ENCODE data around the gene RFTN1.

RFTN1 gene

DNA sequence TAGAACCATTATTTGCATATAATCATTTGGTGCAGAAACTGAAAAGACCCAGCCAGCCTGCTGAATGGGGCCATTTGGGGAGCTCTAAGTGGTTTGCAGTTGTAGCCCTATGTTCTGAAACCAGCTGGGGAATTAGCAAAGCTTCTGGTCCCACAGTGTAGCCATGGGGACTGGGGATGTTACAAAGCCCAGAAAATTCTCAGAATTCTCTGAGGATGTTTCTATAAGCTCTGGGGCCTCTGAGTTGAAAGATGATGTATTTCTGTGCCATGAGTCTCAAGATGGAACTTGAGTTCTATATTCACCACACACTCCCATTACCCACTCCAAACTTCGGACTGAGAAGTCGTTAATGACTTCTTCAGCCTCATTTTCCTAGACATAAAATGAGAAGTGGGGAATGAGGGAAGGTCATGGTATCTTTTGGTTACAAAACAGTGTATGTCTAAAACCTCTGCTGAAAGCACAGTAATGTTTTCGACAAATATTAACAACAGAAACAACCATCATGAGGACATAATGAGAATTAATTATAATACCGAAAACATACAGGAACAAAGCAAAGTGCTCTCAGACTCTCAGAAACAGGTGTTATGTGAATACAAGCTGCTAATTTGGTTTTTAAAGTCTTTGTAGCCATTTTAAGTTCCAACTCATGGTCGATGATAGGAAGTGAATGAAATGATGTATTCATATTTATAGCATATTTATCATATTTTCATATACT lies 89.4 kb downstream of the RFTN1 start:
- H3K4me3 ChIP-seq = no peak overlapping the region

DNA sequence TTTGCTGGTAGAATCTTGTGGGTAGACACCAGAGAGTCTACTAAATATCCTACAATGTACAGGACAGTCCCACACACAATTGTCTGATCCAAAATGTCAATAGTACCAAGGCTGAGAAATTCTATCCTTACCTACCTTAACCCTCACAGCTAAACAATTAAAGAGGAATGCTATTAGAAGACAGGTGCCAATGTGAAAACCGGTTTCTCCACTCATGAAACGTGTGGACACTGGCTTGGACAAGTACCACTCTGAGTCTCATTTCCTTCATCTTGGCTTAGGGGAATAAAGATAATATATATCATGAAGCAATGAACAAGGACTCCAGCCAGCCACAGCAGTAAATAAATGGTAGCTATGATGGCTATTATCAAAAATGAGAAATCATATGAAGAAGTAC lies 90.2 kb downstream of the RFTN1 start:
- no peak overlapping the region for H3K4me3 ChIP-seq
- peak overlapping the region in 3 of 21 experiments; percentile 25 to 37 (median 35) for H3K27ac ChIP-seq

More for the DNA sequence above, 89.4 kb downstream of the RFTN1 start:
- no peak overlapping the region for H3K27ac ChIP-seq

DNA sequence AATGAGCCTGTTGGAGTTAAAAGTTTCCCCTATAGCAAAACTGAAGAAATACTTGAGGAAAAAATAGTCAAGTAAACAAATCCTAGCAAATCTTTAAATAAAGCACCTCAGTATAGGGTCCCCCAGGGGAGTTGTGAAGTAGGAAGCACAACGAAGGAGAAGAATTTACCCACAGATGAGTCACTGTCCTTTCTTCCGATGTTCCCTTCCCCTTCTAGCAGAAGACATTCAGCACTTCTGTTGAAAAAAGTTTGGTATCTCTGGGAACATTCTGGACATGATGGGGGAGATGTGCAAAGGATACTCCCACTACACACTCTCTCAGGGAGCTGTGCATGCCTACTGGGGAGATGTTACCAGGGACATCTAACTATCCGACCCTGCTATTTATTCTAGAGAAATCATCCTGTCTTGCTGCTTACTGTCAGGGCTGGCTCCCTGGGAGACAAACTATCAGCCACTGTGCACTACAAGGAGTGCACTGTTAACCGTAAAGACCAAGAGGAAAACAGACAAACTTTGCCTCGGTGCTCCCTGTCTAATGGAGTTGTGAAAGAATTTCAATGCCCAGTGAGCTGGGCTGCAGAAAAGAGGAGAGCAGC lies 93.8 kb downstream of the RFTN1 start:
- no peak overlapping the region for H3K4me3 ChIP-seq
- H3K27ac ChIP-seq = peak overlapping the region in 8 of 21 experiments; percentile 8 to 69 (median 36)

DNA sequence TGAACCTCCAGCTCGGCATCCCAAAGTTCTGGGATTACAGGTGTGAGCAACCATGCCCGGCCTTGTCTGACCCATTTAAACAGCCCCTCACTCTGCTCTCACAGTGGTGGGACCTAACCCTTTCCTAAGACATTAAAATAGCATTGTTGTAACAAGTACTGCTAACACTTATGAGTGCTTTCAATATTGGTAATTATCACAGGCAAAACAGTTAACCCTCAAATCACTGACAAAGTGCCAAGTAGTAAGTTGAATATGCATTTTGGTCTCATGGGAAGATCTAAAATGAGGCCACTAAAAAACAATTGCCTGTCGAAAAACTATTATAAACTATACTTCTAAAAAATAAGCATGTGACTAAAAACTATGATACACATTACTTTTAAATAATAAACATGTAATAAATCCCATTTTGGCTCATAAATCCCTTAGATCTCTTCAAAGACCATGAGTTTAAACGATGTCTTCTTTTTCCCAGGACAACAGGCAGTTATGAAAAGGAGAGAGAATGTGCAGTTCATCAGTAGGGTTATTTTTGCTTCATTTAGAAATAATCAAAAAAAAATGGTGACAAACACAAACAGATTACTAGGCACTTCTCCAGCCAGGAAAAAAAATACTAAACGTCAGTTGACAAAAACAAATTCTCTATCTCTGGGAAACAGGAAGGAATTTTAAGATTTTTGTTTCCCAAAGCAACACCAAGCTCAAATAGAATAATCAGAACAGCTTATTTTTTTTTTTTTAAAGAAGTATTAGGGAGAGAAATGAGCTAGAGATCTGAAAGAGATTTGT lies 95.4 kb downstream of the RFTN1 start:
- Histone ChIP-seq H3K4me3 (no peak overlapping the region), H3K27ac (peak overlapping the region in 12 of 21 experiments; percentile 12 to 69 (median 36))

DNA sequence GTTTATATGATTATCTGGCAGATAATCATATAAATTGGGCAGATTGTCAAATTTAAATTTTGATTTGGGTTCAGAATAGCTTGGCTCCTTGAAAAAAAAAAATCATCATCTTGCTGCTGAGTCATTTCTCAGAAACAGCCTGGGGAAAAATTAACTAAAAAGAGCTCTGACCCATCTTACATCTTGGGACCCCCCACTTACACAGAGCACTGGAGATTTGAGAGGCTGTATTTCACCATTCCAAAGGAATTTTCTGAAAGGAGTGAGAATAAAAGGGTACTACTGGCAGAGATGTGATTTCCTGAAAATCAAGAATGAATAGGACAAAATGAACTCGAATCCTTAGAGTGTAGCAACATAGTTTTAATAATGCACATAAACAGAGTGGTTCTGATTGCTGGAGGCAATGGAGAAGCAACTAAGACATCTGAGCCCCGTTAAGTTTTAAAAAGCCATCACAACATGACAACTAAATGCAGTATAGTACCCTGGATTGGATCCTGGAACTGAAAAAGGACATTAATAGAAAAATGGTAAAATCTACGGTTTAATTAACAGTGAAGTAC lies 97.5 kb downstream of the RFTN1 start:
- H3K4me3 ChIP-seq = no peak overlapping the region
- peak overlapping the region in 2 of 21 experiments; percentile 17 to 47 for H3K27ac ChIP-seq

DNA sequence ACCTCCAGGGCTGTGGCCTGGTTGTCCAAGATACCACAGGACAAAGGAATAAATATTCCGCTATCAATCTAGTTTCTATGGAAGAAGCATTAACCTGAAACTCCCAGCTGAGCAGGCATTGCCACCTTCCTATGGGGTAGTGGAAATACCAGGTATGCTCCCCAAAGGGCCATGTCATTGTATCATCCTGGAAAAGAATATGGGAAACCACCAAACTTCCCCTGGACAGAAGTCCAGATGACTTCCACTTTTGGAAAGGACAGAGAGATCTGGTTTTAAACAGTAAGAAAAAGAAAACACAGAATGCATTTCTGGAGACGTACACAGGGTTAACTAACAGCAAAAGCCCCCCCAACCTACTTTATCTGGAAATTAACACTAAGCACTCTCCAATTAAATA lies 100.2 kb downstream of the RFTN1 start:
- Histone ChIP-seq H3K4me3 (no peak overlapping the region), H3K27ac (no peak overlapping the region)

DNA sequence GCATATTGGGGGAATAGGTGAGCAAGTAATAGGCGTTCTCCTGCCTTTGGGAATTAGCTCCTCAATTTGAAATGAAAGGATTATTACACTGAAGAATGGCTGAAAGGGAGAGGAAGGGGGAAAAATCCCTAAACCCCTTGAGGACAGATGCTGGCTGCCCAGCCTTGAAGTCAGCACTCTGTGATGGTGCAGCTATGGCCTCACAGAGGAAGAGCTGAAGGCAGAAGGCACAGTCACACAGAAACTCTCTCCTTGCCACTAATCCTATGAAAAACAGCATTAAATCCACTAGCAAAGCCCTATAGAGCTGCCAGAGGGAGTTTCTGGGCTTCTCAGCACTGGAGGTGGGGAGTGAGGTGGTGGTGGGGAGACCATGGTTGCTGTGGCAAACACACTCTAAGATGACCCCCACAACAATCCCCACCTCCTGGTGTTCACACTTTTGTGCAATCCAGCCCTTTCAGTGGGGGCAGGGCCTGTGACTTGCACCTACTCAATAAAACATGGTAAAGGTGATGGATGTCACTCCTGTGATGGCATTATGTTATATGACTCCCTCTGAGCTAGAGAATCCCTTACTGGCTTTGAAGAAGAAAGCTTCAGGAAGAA lies 101.2 kb downstream of the RFTN1 start:
- H3K27ac ChIP-seq = peak overlapping the region in 2 of 21 experiments; percentile 11 to 55

DNA sequence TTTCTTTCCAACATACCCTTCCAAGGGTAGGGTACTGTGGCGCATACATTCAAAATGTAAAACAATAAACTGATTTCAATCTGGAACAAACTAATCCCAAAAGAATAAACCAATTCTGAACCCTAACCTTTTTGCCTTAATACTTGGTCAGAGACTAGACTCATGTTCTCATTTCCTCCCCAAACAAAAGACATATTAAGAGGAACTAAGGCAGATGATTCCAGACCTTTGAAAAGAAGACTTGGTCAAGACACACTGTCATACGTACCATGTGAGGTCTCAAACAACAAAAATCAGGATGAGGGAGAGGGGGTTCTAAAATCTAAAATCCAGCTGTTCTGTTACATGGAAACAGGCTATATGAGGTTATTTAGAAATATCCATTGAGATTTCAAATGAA lies 102.1 kb downstream of the RFTN1 start:
- Histone ChIP-seq H3K27ac (no peak overlapping the region), H3K4me3 (no peak overlapping the region)

More for the DNA sequence above, 101.2 kb downstream of the RFTN1 start:
- H3K4me3 ChIP-seq = no peak overlapping the region

DNA sequence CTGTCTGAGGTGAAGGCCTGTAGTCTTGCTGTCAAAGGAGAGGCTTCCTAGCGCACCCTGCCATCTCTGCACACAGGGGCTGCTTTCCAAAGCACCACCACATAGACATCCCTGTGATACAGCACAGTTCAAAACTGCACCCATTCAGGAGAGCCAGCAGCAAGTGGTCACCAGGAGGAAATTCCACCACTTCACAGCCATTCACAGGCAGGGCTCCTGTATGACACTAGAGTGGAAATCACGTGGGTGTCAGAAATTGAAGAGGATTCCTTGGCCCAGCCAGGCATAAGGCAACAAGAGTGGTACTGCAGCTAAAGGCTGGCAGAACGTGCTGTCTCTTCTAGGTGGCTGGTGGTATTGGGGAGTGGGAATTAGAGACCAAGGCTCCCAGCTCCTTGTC lies 102.8 kb downstream of the RFTN1 start:
- H3K4me3 ChIP-seq = no peak overlapping the region
- H3K27ac ChIP-seq = peak overlapping the region in 1 of 21 experiments; percentile 11

DNA sequence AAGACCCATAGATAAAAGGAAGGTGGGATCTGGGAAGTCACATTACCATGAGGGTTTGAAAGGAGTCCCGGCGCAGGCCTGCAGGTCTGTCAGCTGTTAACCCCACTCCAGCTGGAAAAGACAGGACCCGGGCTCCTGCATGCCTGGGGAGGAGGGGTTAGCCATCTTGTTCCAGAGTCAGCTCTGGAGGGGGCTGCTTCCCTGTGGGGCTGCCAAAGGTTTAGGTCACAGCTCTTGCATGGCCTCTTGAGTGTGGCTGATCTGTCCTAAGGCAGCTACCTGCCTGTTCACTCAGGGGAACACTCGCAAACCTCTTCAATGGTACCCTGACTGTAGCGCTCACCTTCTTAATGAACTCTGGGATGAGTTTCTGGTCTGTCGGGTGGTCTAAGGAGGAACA lies 104.5 kb downstream of the RFTN1 start:
- Histone ChIP-seq H3K27ac (peak overlapping the region in 1 of 21 experiments; percentile 6), H3K4me3 (no peak overlapping the region)

DNA sequence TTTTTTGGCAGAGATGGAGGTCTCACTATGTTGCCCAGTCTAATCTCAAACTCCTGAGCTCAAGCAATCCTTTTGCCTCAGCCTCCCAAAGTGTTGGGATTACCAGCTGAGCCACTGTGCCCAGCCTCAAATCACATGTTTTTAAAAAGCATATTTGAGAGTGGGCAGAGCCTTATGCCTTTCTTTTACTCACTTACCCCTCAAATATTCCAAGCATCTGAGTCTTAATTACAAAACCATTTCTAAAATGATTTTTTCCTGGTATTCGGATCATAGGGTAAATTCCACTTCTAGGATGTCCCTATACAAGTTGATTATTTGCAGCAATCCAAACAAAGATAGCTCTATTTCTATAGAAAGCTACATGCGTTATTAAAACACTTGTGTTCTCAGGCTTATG lies 106.1 kb downstream of the RFTN1 start:
- H3K4me3 ChIP-seq = no peak overlapping the region

DNA sequence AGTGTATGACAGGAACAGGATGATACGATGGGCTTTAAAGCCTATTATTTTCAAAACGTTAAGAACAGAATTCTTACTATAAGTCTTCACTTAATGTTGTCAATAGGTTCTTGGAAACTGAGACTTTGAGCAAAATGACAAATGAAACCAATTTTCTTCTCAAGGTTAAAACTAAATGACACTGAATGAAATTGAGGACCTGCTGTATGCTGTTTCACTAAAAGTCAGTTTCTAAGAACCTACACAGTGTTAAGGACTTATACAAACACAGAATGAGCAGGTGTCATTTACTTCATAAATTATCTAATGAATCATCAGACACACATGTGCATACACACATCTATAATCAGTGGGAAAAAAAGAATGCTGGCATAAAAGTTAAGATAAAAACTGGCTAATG lies 106.9 kb downstream of the RFTN1 start:
- Histone ChIP-seq H3K27ac (peak overlapping the region in 2 of 21 experiments; percentile 1 to 35), H3K4me3 (no peak overlapping the region)

More for the DNA sequence above, 106.1 kb downstream of the RFTN1 start:
- peak overlapping the region in 2 of 21 experiments; percentile 1 to 35 for H3K27ac ChIP-seq

DNA sequence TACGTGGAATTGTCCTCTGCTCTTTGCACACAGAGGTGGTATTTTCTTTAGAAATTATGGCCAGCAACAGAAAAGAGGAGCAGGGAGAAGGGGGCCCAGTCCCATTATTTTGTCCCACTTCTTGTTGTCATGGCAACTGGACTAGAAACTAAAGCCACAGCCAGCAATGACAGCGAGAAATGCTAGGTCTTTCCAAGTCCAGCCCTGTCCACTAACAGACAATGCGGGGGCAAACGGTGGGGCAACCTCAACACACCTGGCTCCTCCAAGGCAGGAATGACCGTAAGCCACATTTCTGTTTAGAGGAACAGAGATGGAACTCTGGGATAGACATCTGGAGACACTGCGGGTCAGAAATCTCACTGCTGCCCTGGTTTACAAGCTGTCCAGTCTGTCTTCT lies 107.3 kb downstream of the RFTN1 start:
- H3K27ac ChIP-seq = no peak overlapping the region
- H3K4me3 ChIP-seq = no peak overlapping the region

DNA sequence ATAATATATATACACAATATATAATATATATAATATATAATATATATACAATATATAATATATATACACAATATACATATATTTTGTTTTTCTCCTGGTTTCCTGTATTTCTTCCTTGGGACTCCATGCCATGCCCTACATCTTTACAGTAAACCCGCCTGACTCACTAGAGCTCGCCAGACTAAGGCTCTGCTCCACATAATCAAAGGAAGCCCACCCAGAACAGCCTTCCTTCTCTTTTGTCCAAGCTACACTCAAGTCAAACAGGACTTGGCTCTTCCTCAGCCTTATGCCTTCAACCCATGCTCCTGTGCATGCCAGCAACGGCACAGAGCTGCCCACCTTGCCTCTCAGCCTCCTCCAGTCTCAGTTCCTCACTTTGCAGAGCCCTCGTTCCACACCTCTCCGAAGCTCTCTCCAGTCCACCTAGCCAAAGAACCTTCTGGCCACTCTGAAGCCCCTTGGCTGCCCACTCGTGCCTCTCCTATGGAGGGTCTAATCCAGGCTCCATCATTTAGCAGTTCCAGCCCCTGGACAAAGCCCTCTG lies 109.1 kb downstream of the RFTN1 start:
- Histone ChIP-seq H3K27ac (peak overlapping the region in 1 of 21 experiments; percentile 5), H3K4me3 (no peak overlapping the region)

DNA sequence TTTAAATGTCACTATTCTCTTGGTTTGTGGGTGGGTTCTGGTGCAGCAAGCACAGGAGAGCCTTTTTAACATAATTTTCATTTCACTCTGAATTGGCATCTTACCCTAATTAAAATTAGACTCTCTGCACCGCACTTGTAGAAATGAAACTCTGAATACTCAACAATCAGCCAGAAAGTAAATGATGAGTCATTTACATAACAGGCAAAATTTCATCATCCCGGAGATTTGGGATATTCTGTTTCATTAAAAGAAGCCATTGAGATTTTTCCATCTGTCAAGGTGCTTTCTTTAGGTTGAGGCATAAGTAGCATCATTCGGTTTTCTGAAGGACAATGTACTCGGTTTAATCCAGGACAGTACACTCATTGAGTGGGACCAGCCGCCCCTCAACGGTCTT lies 111.0 kb downstream of the RFTN1 start:
- Histone ChIP-seq H3K4me3 (no peak overlapping the region), H3K27ac (no peak overlapping the region)

DNA sequence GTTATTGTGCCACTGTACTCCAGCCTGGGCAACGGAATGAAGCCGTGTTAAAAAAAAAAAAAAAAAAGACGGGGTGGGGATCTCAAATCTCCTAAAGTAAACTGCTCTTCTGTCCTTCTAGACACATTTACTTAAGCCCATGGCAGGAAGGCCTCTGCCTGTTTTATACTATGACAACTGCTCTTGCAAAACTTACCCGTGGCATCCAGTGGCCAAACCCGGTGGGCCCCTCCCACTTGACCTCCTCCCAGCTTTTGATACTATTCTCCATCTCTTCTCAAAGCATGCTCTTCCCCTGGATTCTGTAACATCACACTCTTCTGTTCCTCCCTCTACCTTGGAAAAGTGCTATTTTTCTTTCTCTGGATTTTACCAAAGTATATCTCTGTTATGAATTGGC lies 112.2 kb downstream of the RFTN1 start:
- no peak overlapping the region for H3K4me3 ChIP-seq
- H3K27ac ChIP-seq = peak overlapping the region in 2 of 21 experiments; percentile 10 to 13

DNA sequence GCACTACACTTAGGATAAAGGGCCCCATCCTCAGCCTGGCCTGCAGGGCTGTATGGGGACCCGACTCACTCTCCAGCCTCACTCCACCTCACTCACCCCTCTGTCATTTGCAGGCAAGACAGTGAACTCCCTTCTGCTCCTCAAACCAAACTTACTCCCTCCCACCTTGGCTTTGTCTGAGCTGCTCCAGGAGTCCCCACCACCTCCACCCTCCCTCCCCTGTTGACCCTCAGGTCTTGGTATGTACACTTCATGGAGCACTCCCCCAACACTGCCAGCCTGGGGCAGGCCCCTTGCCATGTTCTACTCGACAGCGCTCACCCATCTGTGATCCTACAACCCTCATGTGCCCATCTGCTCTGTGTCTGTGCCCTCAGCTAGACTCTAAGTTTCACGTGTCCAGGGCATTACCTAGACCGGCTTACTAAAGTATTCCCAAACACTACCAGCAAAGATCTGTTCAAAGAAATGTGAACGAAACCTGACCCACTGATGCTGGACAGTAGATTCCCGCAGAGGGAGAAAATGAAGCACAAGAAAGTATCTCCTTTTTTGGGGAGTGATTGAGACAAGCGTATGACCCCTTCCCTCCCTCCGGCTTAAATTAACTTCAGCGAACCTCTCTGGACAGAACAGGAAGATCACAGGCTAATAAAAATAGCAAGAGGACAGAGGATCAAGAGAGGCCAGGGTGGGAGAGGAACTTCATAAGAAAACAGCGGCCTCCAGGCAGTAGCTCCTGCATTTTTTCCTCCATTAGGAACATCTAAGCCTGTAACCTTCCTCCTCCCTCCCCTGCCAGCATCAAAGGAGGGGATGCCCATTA lies 113.2 kb downstream of the RFTN1 start:
- Histone ChIP-seq H3K27ac (peak overlapping the region in 10 of 21 experiments; percentile 2 to 51 (median 24)), H3K4me3 (no peak overlapping the region)

DNA sequence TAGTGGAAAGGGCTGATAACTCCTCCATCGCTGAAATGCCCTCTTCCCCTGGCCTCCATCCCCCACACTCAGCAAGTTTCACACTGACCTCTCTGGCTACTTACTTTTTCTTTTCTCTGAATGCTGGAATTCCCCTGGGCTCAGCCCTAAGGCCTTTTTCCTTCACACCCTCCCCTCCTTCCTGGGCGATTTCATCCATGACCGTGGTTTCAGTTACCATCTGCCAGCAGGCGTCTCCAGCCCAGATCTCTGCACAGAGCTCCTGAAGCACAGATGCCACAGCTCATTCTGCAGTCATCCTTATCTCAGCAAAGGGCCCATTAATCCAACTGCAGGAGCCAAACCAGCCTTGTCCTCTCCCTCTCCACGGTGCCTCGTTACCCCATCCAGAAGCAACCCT lies 114.0 kb downstream of the RFTN1 start:
- H3K27ac ChIP-seq = peak overlapping the region in 11 of 21 experiments; percentile 1 to 51 (median 23)

DNA sequence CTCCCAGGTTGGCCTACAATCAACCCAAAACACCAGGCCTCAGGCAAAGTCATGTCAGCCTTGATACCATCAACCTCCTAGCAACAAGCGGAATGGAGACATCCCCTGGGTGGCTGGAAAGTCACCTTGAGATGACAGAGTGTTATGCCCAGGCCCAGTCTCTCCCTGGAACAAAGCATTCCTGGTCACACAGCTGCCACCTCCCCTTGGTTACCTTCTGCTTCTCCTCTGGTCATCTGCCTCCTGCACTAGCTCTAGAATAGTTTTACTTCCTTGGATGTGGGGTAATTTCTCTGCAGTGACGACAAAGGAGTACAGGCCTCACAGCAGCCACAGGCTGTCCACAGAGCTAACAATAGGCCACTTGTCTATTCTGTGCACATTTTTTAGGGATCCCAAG lies 114.9 kb downstream of the RFTN1 start:
- Histone ChIP-seq H3K4me3 (no peak overlapping the region), H3K27ac (peak overlapping the region in 2 of 21 experiments; percentile 27 to 59)

More for the DNA sequence above, 114.0 kb downstream of the RFTN1 start:
- H3K4me3 ChIP-seq = no peak overlapping the region
